OCI-LY3 (cell line): ENCODE results near the gene TMPRSS3.

Experiments
- H2AFZ ChIP-seq: fragments of 200-600, 300-600 bp; shearing (Covaris generic); 2 replicates; pipeline ENCODE4 v1.6.0; 2014; ENCODE audit warnings: antibody characterized with exemption, low read depth, low read length
- H3K27ac ChIP-seq: fragments of 200-600, 300-600 bp; sonication (generic); 2 replicates; pipeline ENCODE4 v1.5.1; 2014; ENCODE audit warnings: mild to moderate bottlenecking, low read length, moderate library complexity, mixed read lengths
- H3K27me3 ChIP-seq: fragments of 200-600, 300-600 bp; sonication (generic); 2 replicates; pipeline ENCODE4 v1.6.1; 2014; ENCODE audit warnings: low read depth, low read length, mixed read lengths
- H3K36me3 ChIP-seq: fragments of 200-600, 300-600 bp; sonication (generic); replicated peaks from 2 replicates; pipeline ENCODE3; 2014; ENCODE audit warnings: low read depth, low read length, mixed read lengths
- H3K4me1 ChIP-seq: fragments of 300-600, 200-600 bp; sonication (generic); 2 replicates; pipeline ENCODE4 v1.6.1; 2014; ENCODE audit warnings: low read length, mixed read lengths
- H3K4me2 ChIP-seq: fragments of 200-600, 300-600 bp; sonication (generic); 2 replicates; pipeline ENCODE4 v1.6.1; 2014; ENCODE audit warnings: low read length, mixed read lengths
- H3K4me3 ChIP-seq: fragments of 300-600, 200-600 bp; sonication (generic); 2 replicates; pipeline ENCODE4 v1.5.1; 2014; ENCODE audit warnings: antibody characterized with exemption, mild to moderate bottlenecking, low read length, moderate library complexity
- H3K79me2 ChIP-seq: fragments of 300-600, 200-600 bp; shearing (Covaris generic); 2 replicates; pipeline ENCODE4 v1.6.1; 2014; ENCODE audit warnings: mild to moderate bottlenecking, low read length, mixed read lengths
- H3K9ac ChIP-seq: fragments of 300-600, 200-600 bp; shearing (Covaris generic); 2 replicates; pipeline ENCODE4 v1.6.0; 2014; ENCODE audit warnings: mild to moderate bottlenecking, low read length, moderate library complexity
- H3K9me3 ChIP-seq: fragments of 200-600, 300-600 bp; shearing (Covaris generic); 2 replicates; pipeline ENCODE4 v1.6.1; 2014; ENCODE audit warnings: low read length, mixed read lengths; ENCODE audit not compliant: insufficient read depth
- H4K20me1 ChIP-seq: fragments of 200-600, 300-600 bp; sonication (generic); 2 replicates; pipeline ENCODE4 v1.6.1; 2016; ENCODE audit warnings: low read length, mixed read lengths; ENCODE audit not compliant: insufficient read depth
- CTCF ChIP-seq: fragments of 200-600, 300-600 bp; sonication (generic); IDR thresholded peaks from 2 replicates; pipeline ENCODE4 v1.5.1; 2014; ENCODE audit warnings: antibody characterized with exemption, low read length, low read depth
- EZH2phosphoT487 ChIP-seq: fragments of 200-600 bp; shearing (Covaris generic); IDR thresholded peaks from 2 replicates; pipeline ENCODE4 v1.6.1; 2018; ENCODE audit warnings: antibody characterized with exemption, mixed run types, low read depth

The TMPRSS3 gene

GRCh38 chr21:42374864-42375499, 20.9 kb downstream of the TMPRSS3 start:
- H3K27ac ChIP-seq = no peak overlapping the region
- H3K4me1 ChIP-seq = no peaks in the 10 kb centered on the region
- no peaks in the 10 kb centered on the region for H4K20me1 ChIP-seq
- H3K4me3 ChIP-seq = no peak overlapping the region
- no peak overlapping the region for H3K9ac ChIP-seq
- no peaks in the 10 kb centered on the region for H3K9me3 ChIP-seq
- TF ChIP-seq CTCF (no peak), EZH2phosphoT487 (no peak)
- H3K27me3 ChIP-seq = no peaks in the 10 kb centered on the region
- H3K4me2 ChIP-seq = no peak overlapping the region
- H3K79me2 ChIP-seq = no peaks in the 10 kb centered on the region
- H3K36me3 ChIP-seq = no peaks in the 10 kb centered on the region
- H2AFZ ChIP-seq = no peak overlapping the region

DNA sequence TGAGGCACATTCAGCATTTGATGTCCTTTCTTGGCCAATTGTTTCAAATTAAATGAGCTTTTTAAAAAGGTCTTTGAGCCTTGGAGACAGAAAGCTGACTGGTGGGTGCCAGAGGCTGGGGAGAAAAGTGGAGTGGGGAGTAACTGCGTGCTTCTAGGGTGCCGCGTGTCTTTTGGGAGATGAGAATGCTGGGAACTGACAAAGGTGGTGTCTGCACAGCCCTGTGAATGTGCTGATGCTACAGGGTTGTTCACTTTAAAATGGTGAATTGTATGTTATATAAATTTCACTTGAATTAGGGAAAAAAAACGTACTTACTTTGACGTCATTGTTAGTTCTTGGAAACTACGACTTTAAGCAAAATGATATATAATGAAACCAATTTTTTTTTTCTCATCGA, 21.4 kb downstream of the TMPRSS3 start:
- H3K9ac ChIP-seq = no peak overlapping the region
- H3K27ac ChIP-seq = no peak overlapping the region
- H3K4me3 ChIP-seq = no peak overlapping the region
- no peak overlapping the region for H3K4me2 ChIP-seq
- H2AFZ ChIP-seq = no peak overlapping the region
- H3K27me3 ChIP-seq = no peaks in the 10 kb centered on the region
- no peaks in the 10 kb centered on the region for H3K36me3 ChIP-seq
- TF ChIP-seq EZH2phosphoT487 (no peak), CTCF (no peak)
- H4K20me1 ChIP-seq = no peaks in the 10 kb centered on the region
- no peaks in the 10 kb centered on the region for H3K9me3 ChIP-seq
- no peaks in the 10 kb centered on the region for H3K79me2 ChIP-seq
- H3K4me1 ChIP-seq = no peaks in the 10 kb centered on the region

- Histone ChIP-seq H2AFZ (no peak overlapping the region), H4K20me1 (no peaks in the 10 kb centered on the region), H3K36me3 (no peaks in the 10 kb centered on the region), H3K27me3 (no peaks in the 10 kb centered on the region), H3K79me2 (no peaks in the 10 kb centered on the region), H3K9ac (no peak overlapping the region), H3K4me1 (no peaks in the 10 kb centered on the region), H3K27ac (no peak overlapping the region), H3K4me2 (no peak overlapping the region), H3K4me3 (no peak overlapping the region), H3K9me3 (no peaks in the 10 kb centered on the region)
- TF ChIP-seq EZH2phosphoT487 (no peak), CTCF (no peak)
Measured at GRCh38 chr21:42373908-42374455, 21.9 kb downstream of the TMPRSS3 start.

GRCh38 chr21:42373196-42373907, 22.5 kb downstream of the TMPRSS3 start:
- no peaks in the 10 kb centered on the region for H4K20me1 ChIP-seq
- H3K9me3 ChIP-seq = no peaks in the 10 kb centered on the region
- H3K27ac ChIP-seq = no peak overlapping the region
- no peaks in the 10 kb centered on the region for H3K36me3 ChIP-seq
- no peak overlapping the region for H2AFZ ChIP-seq
- H3K79me2 ChIP-seq = no peaks in the 10 kb centered on the region
- H3K4me3 ChIP-seq = no peak overlapping the region
- no peaks in the 10 kb centered on the region for H3K27me3 ChIP-seq
- H3K9ac ChIP-seq = no peak overlapping the region
- no peaks in the 10 kb centered on the region for H3K4me1 ChIP-seq
- H3K4me2 ChIP-seq = no peak overlapping the region
- TF ChIP-seq CTCF (no peak), EZH2phosphoT487 (no peak)
